Medulla oblongata (tissue), 1 donor: ENCODE results near the gene PTPRO.
A peak's percentile ranks its signal among the peaks of the same experiment; 100 is the strongest.

ENCODE experiments used
- DNase-seq: peaks from one replicate; pipeline ENCODE4 v3.0.0-alpha.2; 2015; ENCODE audit errors: extremely low spot score

The PTPRO gene

GRCh38 chr12:15526033-15526432 lies 203.7 kb downstream of the PTPRO start:
- DNase-seq: no peak

GRCh38 chr12:15527201-15528080 lies 205.1 kb downstream of the PTPRO start:
- DNase-seq: peak; percentile 70

- no peak for DNase-seq
These were observed 206.4 kb downstream of the PTPRO start for GRCh38 chr12:15528666-15529065.

DNA sequence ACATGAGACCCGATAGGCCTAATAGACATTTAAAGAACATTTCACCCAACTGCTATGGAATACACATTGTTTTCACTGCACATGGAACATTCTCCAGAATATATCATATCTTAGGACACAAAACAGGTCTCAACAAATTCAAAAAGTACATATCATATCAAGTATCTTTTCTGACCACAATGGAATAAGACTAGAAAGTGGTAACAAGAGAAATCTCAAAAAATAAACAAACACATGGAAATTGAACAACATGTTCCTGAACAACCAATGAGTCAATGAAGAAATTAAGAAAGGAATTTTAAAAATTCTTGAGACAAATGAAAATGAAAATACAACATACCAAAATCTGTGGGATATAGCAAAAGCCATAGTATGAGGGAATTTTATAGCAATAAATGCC lies 208.1 kb downstream of the PTPRO start:
- no peak for DNase-seq

DNA sequence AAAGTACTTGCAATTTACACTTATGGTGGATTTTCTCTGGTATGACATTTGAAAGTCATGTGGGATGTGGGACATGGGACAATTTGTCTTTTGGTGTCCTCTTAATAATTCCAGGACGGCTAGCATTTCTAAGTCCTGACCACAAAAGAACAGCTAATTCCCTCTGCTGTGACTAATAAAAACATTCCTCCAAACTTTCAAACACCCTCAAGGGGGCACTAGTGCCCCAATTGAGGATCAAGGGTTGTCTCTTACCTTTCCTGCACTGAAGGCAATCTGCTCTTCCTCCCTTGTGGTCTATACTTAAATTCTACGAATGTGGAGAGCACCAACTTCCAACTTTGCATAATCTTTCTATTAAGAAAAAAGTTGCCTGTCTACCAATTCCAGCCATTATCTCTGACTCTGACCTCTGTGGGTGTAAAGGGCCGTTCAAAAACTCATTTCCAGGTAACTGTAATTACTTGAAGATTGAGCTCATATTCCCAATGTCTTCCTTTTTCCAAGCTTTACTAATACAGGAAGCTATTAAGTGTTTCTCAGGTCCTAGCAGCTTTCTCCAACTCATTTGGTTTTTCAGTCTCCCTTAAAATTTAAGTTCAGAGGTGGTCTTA lies 210.2 kb downstream of the PTPRO start:
- DNase-seq: peak; percentile 85

DNA sequence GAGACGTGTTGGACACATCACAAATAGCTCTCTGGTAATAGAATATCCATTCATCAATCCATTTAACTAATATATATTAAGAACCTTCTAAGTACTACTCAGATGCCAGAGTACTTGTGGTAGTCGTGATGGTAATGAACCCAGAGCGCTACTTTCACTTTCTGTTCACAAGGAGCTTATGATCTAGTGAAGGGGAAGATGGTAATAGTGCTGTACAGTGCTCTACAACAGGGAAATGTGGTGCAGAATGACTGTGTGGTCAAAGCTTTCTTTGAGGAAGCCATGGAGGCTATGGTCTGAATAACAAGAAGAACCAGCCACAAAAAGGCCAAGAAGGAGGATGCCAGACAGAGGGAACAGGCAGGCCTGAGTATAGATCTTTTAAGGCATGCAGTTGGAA lies 212.0 kb downstream of the PTPRO start:
- peak; percentile 67 for DNase-seq

DNA sequence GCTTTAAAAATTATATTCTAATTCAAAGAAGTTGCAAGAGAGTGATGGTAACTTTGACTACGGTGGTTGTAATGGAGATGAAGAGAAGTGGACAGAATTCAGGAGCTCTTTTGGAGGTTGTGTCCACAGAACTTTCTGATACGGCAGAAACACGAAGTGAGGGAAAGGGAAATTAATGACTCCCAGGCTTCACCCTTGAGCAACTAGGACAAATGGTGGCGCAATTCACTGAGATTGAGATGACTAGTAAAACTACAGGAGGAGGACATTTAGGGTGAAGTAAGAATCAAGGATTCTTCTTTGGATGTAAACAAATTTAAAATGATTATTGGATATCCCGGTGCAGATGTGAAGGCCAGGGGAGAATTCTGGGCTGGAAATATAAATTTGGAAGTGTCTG lies 212.6 kb downstream of the PTPRO start:
- DNase-seq: no peak

- no peak for DNase-seq
These were observed 213.1 kb downstream of the PTPRO start for GRCh38 chr12:15535352-15535781.

DNA sequence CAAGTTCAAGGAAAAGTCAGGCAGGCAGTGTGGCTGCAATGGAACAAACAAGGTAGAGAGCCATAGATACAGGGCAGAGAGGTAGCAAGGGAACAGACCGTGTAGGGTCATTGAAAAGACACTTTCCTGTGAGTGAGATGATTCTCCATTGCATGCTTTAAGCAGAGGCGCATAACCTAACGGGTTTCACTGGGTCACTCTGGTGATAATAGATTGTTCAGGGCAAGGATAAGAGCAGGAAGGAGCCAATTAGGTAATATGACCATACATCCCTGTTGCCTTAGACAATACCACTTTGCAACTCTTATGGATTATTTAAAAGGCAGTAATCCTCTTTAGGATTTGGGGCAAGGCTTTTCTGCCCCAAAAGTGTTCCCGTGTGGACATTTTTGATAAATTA lies 214.1 kb downstream of the PTPRO start:
- no peak for DNase-seq

- DNase-seq: no peak
These were observed 216.6 kb downstream of the PTPRO start for GRCh38 chr12:15538881-15539280.

- no peak for DNase-seq
These were observed 217.7 kb downstream of the PTPRO start for GRCh38 chr12:15540005-15540404.

GRCh38 chr12:15540469-15540872 lies 218.2 kb downstream of the PTPRO start:
- no peak for DNase-seq

GRCh38 chr12:15541996-15542631 lies 219.8 kb downstream of the PTPRO start:
- no peak for DNase-seq

DNA sequence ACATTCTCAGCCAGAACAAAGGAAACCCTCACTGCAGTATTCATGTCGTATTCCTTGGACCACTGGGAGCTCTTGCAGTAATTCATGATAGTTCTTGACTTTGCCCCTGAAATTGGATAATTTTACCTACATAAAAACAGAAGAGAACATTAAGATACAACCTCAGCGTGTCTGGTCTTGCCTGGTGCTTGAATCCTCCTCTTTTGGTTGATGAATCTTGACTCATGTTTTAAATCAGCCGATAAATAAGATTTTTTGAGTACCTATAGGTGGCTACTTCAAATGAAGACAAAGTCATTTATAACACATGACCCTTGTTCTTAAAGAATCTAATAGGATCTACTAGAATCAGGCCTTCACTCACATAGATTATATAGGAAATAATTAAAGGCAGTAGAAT lies 221.0 kb downstream of the PTPRO start:
- DNase-seq: no peak

- DNase-seq: no peak
These were observed 222.3 kb downstream of the PTPRO start for GRCh38 chr12:15544589-15544988.

- DNase-seq: no peak
These were observed 223.0 kb downstream of the PTPRO start for GRCh38 chr12:15545334-15545733.

DNA sequence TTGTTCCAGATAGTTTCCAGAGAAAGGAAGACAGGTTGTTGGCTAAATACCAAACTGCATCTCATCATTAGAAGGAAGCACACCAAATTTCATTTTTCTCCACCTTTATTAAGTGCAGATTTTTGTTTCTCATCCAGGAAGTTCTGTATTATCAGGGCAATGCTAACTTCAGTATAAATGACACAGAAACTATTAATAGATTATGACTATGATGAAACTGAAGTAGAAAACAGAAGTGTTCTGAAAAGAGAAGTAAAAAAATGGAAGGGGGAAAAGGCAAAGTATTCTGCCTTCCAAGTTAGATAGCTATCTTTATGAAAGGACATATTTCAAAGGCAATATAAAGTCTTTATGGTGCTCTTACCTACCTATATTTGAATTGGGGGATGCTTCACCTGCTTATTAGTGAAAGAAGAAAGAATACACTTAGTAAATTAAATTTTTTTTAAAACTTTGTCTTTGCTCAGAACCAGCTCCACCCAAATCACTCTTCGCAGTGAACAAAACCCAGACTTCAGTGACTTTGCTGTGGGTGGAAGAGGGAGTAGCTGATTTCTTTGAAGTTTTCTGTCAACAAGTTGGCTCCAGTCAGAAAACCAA lies 223.9 kb downstream of the PTPRO start:
- peak; percentile 56 for DNase-seq

- no peak for DNase-seq
These were observed 224.8 kb downstream of the PTPRO start for GRCh38 chr12:15547063-15547462.

DNA sequence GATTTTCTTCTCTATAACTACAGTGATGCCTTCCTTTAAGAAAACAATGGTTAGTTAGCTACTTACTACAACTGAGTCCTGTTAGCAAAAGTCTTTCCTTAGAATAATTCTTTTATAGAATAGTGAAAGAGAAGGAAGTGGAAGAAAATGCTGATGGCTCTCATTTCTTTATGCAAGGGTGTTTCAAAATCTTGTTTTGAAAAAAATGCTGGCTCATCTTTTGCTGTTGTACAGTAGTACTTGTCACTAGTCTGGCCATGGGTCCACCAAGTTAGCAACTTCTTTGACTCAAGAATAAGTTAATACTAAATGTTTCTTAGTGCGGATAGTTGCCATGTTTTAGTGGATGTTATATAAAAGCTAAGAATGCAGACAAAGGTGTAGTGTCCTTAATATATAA lies 225.4 kb downstream of the PTPRO start:
- DNase-seq: no peak

- no peak for DNase-seq
These were observed 228.5 kb downstream of the PTPRO start for GRCh38 chr12:15550793-15551192.

DNA sequence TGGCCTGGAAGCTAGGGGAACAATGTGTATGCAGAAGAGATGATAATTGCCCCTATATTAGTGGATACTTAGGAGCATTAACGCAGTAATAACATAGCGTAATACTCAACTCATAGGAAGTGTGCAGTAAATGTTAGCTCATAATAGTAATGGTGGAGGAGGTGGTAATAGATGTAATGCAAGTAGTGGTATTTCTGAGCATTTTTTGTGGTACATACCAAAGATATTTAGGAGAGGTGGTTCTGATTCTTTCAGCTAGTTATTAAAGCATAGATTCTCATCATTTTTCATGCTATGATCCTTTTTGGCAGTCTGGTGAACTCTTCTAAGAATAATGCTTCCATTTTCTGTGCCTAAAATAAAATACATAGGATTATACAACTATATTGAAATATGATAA lies 233.1 kb downstream of the PTPRO start:
- DNase-seq: no peak

GRCh38 chr12:15556411-15557102 lies 234.2 kb downstream of the PTPRO start:
- no peak for DNase-seq
